GM12878 (cell line): ENCODE data around the gene NEGR1. TPM values are rescaled to one million over a fixed set of nuclear protein-coding genes. Genes with fewer than 3 reads are reported as not detected.

Experiments
- ATAC-seq: fragments of 200-7000 bp; cut with Tn5 transposase; 3 replicates; pipeline ENCODE4 v1.9.1; 2020; ENCODE audit warnings: mild to moderate bottlenecking, moderate library complexity
- BruUV-seq: library from RNA; stranded (reverse); fragments of 400-500 nt; replicated peaks from 2 replicates; lab custom pipeline; 2021; lab: Mats Ljungman, UMichigan
- CTCF ChIA-PET: fragments of 300-600 bp; sonication (Branson Sonifier 250); formaldehyde crosslinking; extraction: SDS; loops from one replicate; lab custom pipeline; 2021; ENCODE audit warnings: inconsistent platforms; lab: Yijun Ruan, JAX
- POLR2A ChIA-PET: fragments of 350-600 bp; formaldehyde crosslinking; extraction: SDS; loops from one replicate; lab custom pipeline; 2021; ENCODE audit warnings: inconsistent platforms; lab: Charles Lee
- RAD21 ChIA-PET: fragments of 300-600 bp; sonication (Branson Sonifier 250); formaldehyde crosslinking; loops from one replicate; lab custom pipeline; 2023; ENCODE audit warnings: antibody characterized with exemption; ENCODE audit not compliant: unreplicated experiment; lab: Charles Lee
- SMC1A ChIA-PET: fragments of 300-600 bp; sonication (Branson Sonifier 250); formaldehyde crosslinking; loops from one replicate; lab custom pipeline; 2023; ENCODE audit not compliant: unreplicated experiment, uncharacterized antibody; lab: Charles Lee
- DNase-seq: peaks from one replicate; pipeline ENCODE4 v3.0.0-alpha.2; 2011; ENCODE audit warnings: low read depth, low spot score
- FAIRE-seq: peaks from 3 replicates; lab custom pipeline; 2011; peaks lifted over from hg19 to GRCh38; lab: Jason Lieb, UNC
- H2AFZ ChIP-seq: 2 replicates; pipeline ENCODE4 v1.6.0; 2011; ENCODE audit warnings: low read depth, low read length, control low read depth; ENCODE audit not compliant: control insufficient read depth
- H3K27ac ChIP-seq: 2 replicates; pipeline ENCODE4 v1.5.1; 2011; ENCODE audit warnings: control low read depth; ENCODE audit not compliant: control insufficient read depth, insufficient read depth
- H3K27me3 ChIP-seq, 2 experiments: replicated peaks in 1 of 2; 2 replicates each; pipeline versions ENCODE4 v1.6.0 to v1.6.1; 2011; ENCODE audit warnings: low read length in 1 of 2; ENCODE audit not compliant: control insufficient read depth in 2 of 2, insufficient read depth in 2 of 2
- H3K36me3 ChIP-seq, 2 experiments: 2 replicates each; pipeline ENCODE4 v1.5.1; 2011; ENCODE audit warnings: low read length in 1 of 2; ENCODE audit not compliant: control insufficient read depth in 2 of 2, insufficient read depth in 2 of 2
- H3K4me1 ChIP-seq: 2 replicates; pipeline ENCODE4 v1.6.1; 2011; ENCODE audit warnings: mild to moderate bottlenecking, low read length, moderate library complexity, mixed read lengths; ENCODE audit not compliant: control insufficient read depth, insufficient read depth
- H3K4me2 ChIP-seq: 2 replicates; pipeline ENCODE4 v1.6.0; 2011; ENCODE audit warnings: control low read depth; ENCODE audit not compliant: control insufficient read depth, insufficient read depth
- H3K4me3 ChIP-seq: fragments of 200-600 bp; sonication (generic); 2 replicates; pipeline ENCODE4 v1.5.1; 2016
- H3K79me2 ChIP-seq: 2 replicates; pipeline ENCODE4 v1.6.0; 2011; ENCODE audit warnings: low read length; ENCODE audit not compliant: control insufficient read depth, insufficient read depth
- H3K9ac ChIP-seq: 2 replicates; pipeline ENCODE4 v1.8.0; 2011; ENCODE audit warnings: low read length, control low read depth, mixed read lengths; ENCODE audit not compliant: control insufficient read depth, insufficient read depth
- H3K9me3 ChIP-seq: replicated peaks from 3 replicates; pipeline ENCODE4 v1.5.1; 2011; ENCODE audit warnings: mild to moderate bottlenecking, low read length; ENCODE audit not compliant: control insufficient read depth, insufficient read depth
- H4K20me1 ChIP-seq: 2 replicates; pipeline ENCODE4 v1.6.0; 2011; ENCODE audit not compliant: control insufficient read depth, insufficient read depth
- BACH1 ChIP-seq: fragments of 450-650 bp; IDR thresholded peaks from 2 replicates; pipeline ENCODE4 v1.6.1; 2017; ENCODE audit warnings: mild to moderate bottlenecking, borderline replicate concordance
- DPF2 ChIP-seq: fragments of 450-650 bp; IDR thresholded peaks from 2 replicates; pipeline ENCODE4 v1.6.1; 2017; ENCODE audit warnings: mild to moderate bottlenecking
- HDAC2 ChIP-seq: fragments of 200-600 bp; sonication (generic); IDR thresholded peaks from 2 replicates; pipeline ENCODE4 v1.6.1; 2017
- MXI1 ChIP-seq: fragments of 150-350 bp; IDR thresholded peaks from 2 replicates; pipeline ENCODE4 v1.6.1; 2011; ENCODE audit warnings: low read depth, mild to moderate bottlenecking, inconsistent platforms, low read length, improper control_type of control experiment
- MYB ChIP-seq: fragments of 150-350 bp; IDR thresholded peaks from 2 replicates; pipeline ENCODE4 v1.6.1; 2014; ENCODE audit warnings: mild to moderate bottlenecking, low read depth, low read length, borderline replicate concordance
- MYC ChIP-seq: IDR thresholded peaks from 2 replicates; pipeline ENCODE4 v1.6.1; 2011; ENCODE audit warnings: mild to moderate bottlenecking, low read length, moderate library complexity, inconsistent platforms; ENCODE audit not compliant: insufficient read depth, insufficient replicate concordance, insufficient read length, severe bottlenecking
- PML ChIP-seq: IDR thresholded peaks from 2 replicates; pipeline ENCODE4 v1.6.1; 2012; ENCODE audit warnings: low read length, inconsistent platforms
- POLR2A ChIP-seq: IDR thresholded peaks from 2 replicates; pipeline ENCODE4 v1.6.1; 2011; ENCODE audit warnings: low read depth, mild to moderate bottlenecking, low read length
- SMAD5 ChIP-seq: IDR thresholded peaks from 2 replicates; pipeline ENCODE4 v1.6.1; 2016; ENCODE audit warnings: antibody characterized with exemption, low read depth
- TARDBP ChIP-seq: IDR thresholded peaks from 2 replicates; pipeline ENCODE4 v1.6.1; 2016; ENCODE audit warnings: borderline replicate concordance
- in situ Hi-C: fragments of 300-500 bp; cut with MboI; formaldehyde crosslinking; loops from 9 replicates; pipeline ENCODE4 v1.14.3; 2018; ENCODE audit warnings: mixed read lengths
- intact Hi-C: fragments of 100-400 bp; cut with micrococcal nuclease; formaldehyde crosslinking; loops from one replicate; pipeline ENCODE4 v1.14.2; 2022; ENCODE audit not compliant: unreplicated experiment
- polyA plus RNA-seq, 11 experiments: library from polyadenylated mRNA; depleted of rRNA in 4 of 11; unstranded in 6 of 11; stranded (reverse) in 5 of 11; fragments of >200 nt; fragmentation: Nextera tagmentation in 4 of 11; fragmentation: Illumina TruSeq in 1 of 11; extraction: Ambion mirVana in 4 of 11; extraction: Trizol in 1 of 11; gene quantifications; 1 replicate in 1 of 11; 2 replicates in 10 of 11; pipeline versions ENCODE4 v1.2.1 to v1.2.3, GENCODE V29; 2011 to 2016; ENCODE audit warnings: inconsistent platforms in 2 of 11, missing spikeins in 2 of 11, low read depth in 1 of 11
- total RNA-seq, 4 experiments: library from RNA; depleted of rRNA in 3 of 4; stranded (reverse); fragments of >200 nt in 3 of 4; fragmentation: Illumina TruSeq in 1 of 4; extraction: Trizol in 1 of 4; gene quantifications; 2 replicates each; pipeline versions ENCODE4 v1.2.1 to v1.2.3, GENCODE V29; 2013 to 2021
- TF ChIP-seq, protein P1 (sequence below): fragments of 450-650 bp; IDR thresholded peaks from 2 replicates; pipeline ENCODE4 v1.6.1; 2017; ENCODE audit warnings: mild to moderate bottlenecking, moderate library complexity
- TF ChIP-seq, protein P2 (sequence below): IDR thresholded peaks from 2 replicates; pipeline ENCODE4 v1.6.1; 2012; ENCODE audit warnings: mild to moderate bottlenecking, low read depth, low read length
- TF ChIP-seq, protein P3 (sequence below): fragments of 150-350 bp; IDR thresholded peaks from 2 replicates; pipeline ENCODE4 v1.6.1; 2014; ENCODE audit warnings: mild to moderate bottlenecking, low read depth, low read length
- TF ChIP-seq, protein P4 (sequence below): fragments of 150-350 bp; IDR thresholded peaks from 2 replicates; pipeline ENCODE4 v1.6.1; 2016; ENCODE audit warnings: low read depth, low read length

The NEGR1 gene
- total and polyA plus RNA-seq, 10 of the 15 experiments (the other 5 are each of a cell fraction or from before 2014, with no cell fraction given), result under 0.01 to 0.03 (median 0.01) TPM; not detected in 7

DNA sequence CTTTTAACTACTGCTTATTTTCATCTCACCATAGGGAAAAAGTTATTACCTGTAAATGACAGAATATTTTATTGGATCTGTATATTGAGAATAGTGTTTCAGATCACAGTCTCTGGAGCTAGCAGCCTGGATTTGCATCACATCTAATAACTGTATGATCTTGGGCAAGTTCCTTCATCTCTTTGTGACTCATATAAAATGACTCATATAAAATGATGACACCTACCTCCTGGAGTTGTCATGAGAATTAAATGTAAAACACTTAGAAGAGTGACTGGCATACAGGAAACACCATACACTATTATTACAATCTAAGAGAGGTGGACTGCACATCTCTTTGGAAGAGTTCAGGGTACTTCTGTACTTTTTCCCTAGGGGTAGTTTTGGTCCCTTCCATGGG is 421.3 kb downstream of the NEGR1 start:
- Histone ChIP-seq H3K4me3 (no peak overlapping the region), H2AFZ (no peak overlapping the region), H3K9me3 (no peaks in the 10 kb centered on the region), H3K4me2 (no peak overlapping the region), H3K36me3 (no peaks in the 10 kb centered on the region), H4K20me1 (no peaks in the 10 kb centered on the region), H3K79me2 (no peaks in the 10 kb centered on the region), H3K27me3 (no peaks in the 10 kb centered on the region)
- FAIRE-seq (no peak), ATAC-seq (no peak), DNase-seq (no peak)
- BruUV-seq, result no TSS peak
- in situ Hi-C loops, result no loop called here
- ChIA-PET RAD21 (no interaction called here), SMC1A (interaction anchor here (0.9 kb wide), 1 partner anchor 14 kb away, joined by 3 read pairs; no protein-coding TSS in a partner anchor)
- TF ChIP-seq, protein P1, sequence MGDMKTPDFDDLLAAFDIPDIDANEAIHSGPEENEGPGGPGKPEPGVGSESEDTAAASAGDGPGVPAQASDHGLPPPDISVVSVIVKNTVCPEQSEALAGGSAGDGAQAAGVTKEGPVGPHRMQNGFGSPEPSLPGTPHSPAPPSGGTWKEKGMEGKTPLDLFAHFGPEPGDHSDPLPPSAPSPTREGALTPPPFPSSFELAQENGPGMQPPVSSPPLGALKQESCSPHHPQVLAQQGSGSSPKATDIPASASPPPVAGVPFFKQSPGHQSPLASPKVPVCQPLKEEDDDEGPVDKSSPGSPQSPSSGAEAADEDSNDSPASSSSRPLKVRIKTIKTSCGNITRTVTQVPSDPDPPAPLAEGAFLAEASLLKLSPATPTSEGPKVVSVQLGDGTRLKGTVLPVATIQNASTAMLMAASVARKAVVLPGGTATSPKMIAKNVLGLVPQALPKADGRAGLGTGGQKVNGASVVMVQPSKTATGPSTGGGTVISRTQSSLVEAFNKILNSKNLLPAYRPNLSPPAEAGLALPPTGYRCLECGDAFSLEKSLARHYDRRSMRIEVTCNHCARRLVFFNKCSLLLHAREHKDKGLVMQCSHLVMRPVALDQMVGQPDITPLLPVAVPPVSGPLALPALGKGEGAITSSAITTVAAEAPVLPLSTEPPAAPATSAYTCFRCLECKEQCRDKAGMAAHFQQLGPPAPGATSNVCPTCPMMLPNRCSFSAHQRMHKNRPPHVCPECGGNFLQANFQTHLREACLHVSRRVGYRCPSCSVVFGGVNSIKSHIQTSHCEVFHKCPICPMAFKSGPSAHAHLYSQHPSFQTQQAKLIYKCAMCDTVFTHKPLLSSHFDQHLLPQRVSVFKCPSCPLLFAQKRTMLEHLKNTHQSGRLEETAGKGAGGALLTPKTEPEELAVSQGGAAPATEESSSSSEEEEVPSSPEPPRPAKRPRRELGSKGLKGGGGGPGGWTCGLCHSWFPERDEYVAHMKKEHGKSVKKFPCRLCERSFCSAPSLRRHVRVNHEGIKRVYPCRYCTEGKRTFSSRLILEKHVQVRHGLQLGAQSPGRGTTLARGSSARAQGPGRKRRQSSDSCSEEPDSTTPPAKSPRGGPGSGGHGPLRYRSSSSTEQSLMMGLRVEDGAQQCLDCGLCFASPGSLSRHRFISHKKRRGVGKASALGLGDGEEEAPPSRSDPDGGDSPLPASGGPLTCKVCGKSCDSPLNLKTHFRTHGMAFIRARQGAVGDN, result no peak
- TF ChIP-seq MYC (no peak), MXI1 (no peak), DPF2 (no peak), TARDBP (no peak), BACH1 (no peak), MYB (no peak), POLR2A (no peak), PML (no peak), SMAD5 (no peak), HDAC2 (no peak)
- TF ChIP-seq, protein P2, sequence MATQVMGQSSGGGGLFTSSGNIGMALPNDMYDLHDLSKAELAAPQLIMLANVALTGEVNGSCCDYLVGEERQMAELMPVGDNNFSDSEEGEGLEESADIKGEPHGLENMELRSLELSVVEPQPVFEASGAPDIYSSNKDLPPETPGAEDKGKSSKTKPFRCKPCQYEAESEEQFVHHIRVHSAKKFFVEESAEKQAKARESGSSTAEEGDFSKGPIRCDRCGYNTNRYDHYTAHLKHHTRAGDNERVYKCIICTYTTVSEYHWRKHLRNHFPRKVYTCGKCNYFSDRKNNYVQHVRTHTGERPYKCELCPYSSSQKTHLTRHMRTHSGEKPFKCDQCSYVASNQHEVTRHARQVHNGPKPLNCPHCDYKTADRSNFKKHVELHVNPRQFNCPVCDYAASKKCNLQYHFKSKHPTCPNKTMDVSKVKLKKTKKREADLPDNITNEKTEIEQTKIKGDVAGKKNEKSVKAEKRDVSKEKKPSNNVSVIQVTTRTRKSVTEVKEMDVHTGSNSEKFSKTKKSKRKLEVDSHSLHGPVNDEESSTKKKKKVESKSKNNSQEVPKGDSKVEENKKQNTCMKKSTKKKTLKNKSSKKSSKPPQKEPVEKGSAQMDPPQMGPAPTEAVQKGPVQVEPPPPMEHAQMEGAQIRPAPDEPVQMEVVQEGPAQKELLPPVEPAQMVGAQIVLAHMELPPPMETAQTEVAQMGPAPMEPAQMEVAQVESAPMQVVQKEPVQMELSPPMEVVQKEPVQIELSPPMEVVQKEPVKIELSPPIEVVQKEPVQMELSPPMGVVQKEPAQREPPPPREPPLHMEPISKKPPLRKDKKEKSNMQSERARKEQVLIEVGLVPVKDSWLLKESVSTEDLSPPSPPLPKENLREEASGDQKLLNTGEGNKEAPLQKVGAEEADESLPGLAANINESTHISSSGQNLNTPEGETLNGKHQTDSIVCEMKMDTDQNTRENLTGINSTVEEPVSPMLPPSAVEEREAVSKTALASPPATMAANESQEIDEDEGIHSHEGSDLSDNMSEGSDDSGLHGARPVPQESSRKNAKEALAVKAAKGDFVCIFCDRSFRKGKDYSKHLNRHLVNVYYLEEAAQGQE, result no peak
- TF ChIP-seq, protein P3, sequence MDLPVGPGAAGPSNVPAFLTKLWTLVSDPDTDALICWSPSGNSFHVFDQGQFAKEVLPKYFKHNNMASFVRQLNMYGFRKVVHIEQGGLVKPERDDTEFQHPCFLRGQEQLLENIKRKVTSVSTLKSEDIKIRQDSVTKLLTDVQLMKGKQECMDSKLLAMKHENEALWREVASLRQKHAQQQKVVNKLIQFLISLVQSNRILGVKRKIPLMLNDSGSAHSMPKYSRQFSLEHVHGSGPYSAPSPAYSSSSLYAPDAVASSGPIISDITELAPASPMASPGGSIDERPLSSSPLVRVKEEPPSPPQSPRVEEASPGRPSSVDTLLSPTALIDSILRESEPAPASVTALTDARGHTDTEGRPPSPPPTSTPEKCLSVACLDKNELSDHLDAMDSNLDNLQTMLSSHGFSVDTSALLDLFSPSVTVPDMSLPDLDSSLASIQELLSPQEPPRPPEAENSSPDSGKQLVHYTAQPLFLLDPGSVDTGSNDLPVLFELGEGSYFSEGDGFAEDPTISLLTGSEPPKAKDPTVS, result no peak
- TF ChIP-seq, protein P4, sequence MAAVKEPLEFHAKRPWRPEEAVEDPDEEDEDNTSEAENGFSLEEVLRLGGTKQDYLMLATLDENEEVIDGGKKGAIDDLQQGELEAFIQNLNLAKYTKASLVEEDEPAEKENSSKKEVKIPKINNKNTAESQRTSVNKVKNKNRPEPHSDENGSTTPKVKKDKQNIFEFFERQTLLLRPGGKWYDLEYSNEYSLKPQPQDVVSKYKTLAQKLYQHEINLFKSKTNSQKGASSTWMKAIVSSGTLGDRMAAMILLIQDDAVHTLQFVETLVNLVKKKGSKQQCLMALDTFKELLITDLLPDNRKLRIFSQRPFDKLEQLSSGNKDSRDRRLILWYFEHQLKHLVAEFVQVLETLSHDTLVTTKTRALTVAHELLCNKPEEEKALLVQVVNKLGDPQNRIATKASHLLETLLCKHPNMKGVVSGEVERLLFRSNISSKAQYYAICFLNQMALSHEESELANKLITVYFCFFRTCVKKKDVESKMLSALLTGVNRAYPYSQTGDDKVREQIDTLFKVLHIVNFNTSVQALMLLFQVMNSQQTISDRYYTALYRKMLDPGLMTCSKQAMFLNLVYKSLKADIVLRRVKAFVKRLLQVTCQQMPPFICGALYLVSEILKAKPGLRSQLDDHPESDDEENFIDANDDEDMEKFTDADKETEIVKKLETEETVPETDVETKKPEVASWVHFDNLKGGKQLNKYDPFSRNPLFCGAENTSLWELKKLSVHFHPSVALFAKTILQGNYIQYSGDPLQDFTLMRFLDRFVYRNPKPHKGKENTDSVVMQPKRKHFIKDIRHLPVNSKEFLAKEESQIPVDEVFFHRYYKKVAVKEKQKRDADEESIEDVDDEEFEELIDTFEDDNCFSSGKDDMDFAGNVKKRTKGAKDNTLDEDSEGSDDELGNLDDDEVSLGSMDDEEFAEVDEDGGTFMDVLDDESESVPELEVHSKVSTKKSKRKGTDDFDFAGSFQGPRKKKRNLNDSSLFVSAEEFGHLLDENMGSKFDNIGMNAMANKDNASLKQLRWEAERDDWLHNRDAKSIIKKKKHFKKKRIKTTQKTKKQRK, result no peak
- TF ChIP-seq, all 136 proteins: peak for 0
- Histone ChIP-seq H3K4me1 (no peaks in the 10 kb centered on the region), H3K27ac (no peak overlapping the region), H3K9ac (no peak overlapping the region)
- POLR2A ChIA-PET, result no interaction called here
- CTCF ChIA-PET, result no interaction called here
- intact Hi-C loops, result no loop called here
